Mesodermal cell (in vitro differentiated cells): ENCODE results near the gene SLC30A3.
"Not testable (repeated sequence)": the region's sequence is repeated elsewhere in the genome, so short reads cannot be mapped to it uniquely, and the experiment has no call there.

Experiments
- H3K27ac ChIP-seq: 2 replicates; pipeline ENCODE4 v1.7.0; 2013; ENCODE audit warnings: mild to moderate bottlenecking, low read depth, low read length, moderate library complexity; ENCODE audit not compliant: severe bottlenecking
- H3K36me3 ChIP-seq: 2 replicates; pipeline ENCODE4 v1.7.1; 2013; ENCODE audit warnings: mild to moderate bottlenecking, low read length, moderate library complexity; ENCODE audit not compliant: control insufficient read depth, insufficient read depth
- H3K4me1 ChIP-seq: one replicate; pipeline ENCODE4 v1.7.1; 2013; ENCODE audit warnings: mild to moderate bottlenecking, low read length; ENCODE audit not compliant: insufficient read depth, control insufficient read depth, poor library complexity, severe bottlenecking
- H3K4me3 ChIP-seq: 2 replicates; pipeline ENCODE4 v1.7.0; 2013; ENCODE audit warnings: low read length, control low read depth, mild to moderate bottlenecking; ENCODE audit not compliant: insufficient read depth, poor library complexity, severe bottlenecking; ENCODE audit errors: extremely low read depth
- H3K9me3 ChIP-seq: 2 replicates; pipeline ENCODE4 v1.7.1; 2013; ENCODE audit warnings: mild to moderate bottlenecking, low read length, moderate library complexity; ENCODE audit not compliant: control insufficient read depth
- WGBS, 2 experiments: methylation state at CpG; one replicate each; pipeline ENCODE4 v1.1.5; 2013; ENCODE audit warnings: missing lambda C conversion rate in 2 of 2; ENCODE audit not compliant: insufficient coverage in 2 of 2; 5-methylcytosine and 5-hydroxymethylcytosine counted together

SLC30A3 gene

GRCh38 chr2:27304488-27305240 lies 41.8 kb upstream of the SLC30A3 start:
- 93 to 95% methylated on average over 8 to 9 of the region's 13 CpGs for WGBS, 2 experiments
- no peak overlapping the region for H3K4me3 ChIP-seq

GRCh38 chr2:27303093-27304025 lies 40.5 kb upstream of the SLC30A3 start:
- no peaks in the 10 kb centered on the region for H3K9me3 ChIP-seq
- no peaks in the 10 kb centered on the region for H3K36me3 ChIP-seq
- no peaks in the 10 kb centered on the region for H3K4me1 ChIP-seq
- WGBS, 2 experiments, result 47 to 52% methylated on average over 21 to 23 of the region's 25 CpGs
- H3K27ac ChIP-seq, result no peak overlapping the region
- no peak overlapping the region for H3K4me3 ChIP-seq

More at GRCh38 chr2:27304488-27305240, 41.8 kb upstream of the SLC30A3 start:
- H3K9me3 ChIP-seq, result no peaks in the 10 kb centered on the region
- H3K27ac ChIP-seq, result no peak overlapping the region
- peaks cover 2% of the 10 kb centered on the region for H3K36me3 ChIP-seq
- H3K4me1 ChIP-seq, result no peaks in the 10 kb centered on the region

- H3K36me3 ChIP-seq, H3K4me1 ChIP-seq, H3K9me3 ChIP-seq, H3K4me3 ChIP-seq, H3K27ac ChIP-seq: not testable (repeated sequence)
- WGBS, 2 experiments, result 90 to 100% methylated on average over 2 of the region's 4 CpGs
Measured at GRCh38 chr2:27300606-27301005, 37.8 kb upstream of the SLC30A3 start.

- Histone ChIP-seq H3K9me3 (no peaks in the 10 kb centered on the region), H3K36me3 (no peaks in the 10 kb centered on the region), H3K27ac (no peak overlapping the region), H3K4me3 (no peak overlapping the region), H3K4me1 (peaks cover 2% of the 10 kb centered on the region)
- WGBS, 2 experiments, result 92 to 96% methylated on average over 8 to 15 of the region's 18 CpGs
Measured at GRCh38 chr2:27298391-27299080, 35.7 kb upstream of the SLC30A3 start.

GRCh38 chr2:27297195-27297594 lies 34.3 kb upstream of the SLC30A3 start:
- 92 to 100% methylated on average over 1 to 2 of the region's 3 CpGs for WGBS, 2 experiments
- H3K9me3 ChIP-seq, result no peaks in the 10 kb centered on the region
- H3K4me3 ChIP-seq, result no peak overlapping the region
- H3K36me3 ChIP-seq, result no peaks in the 10 kb centered on the region
- H3K27ac ChIP-seq, result no peak overlapping the region
- H3K4me1 ChIP-seq, result peaks cover 9% of the 10 kb centered on the region

GRCh38 chr2:27296481-27296880 lies 33.6 kb upstream of the SLC30A3 start:
- Histone ChIP-seq H3K4me1 (peaks cover 9% of the 10 kb centered on the region), H3K36me3 (no peaks in the 10 kb centered on the region), H3K27ac (no peak overlapping the region), H3K9me3 (no peaks in the 10 kb centered on the region), H3K4me3 (no peak overlapping the region)
- WGBS, 2 experiments, result 83% methylated on average over 2 of the region's 4 CpGs

GRCh38 chr2:27294928-27295327 lies 32.1 kb upstream of the SLC30A3 start:
- Histone ChIP-seq H3K36me3 (no peaks in the 10 kb centered on the region), H3K4me3 (no peak overlapping the region), H3K9me3 (no peaks in the 10 kb centered on the region), H3K4me1 (peaks cover 9% of the 10 kb centered on the region), H3K27ac (no peak overlapping the region)
- WGBS, 2 experiments, result 92 to 98% methylated on average over 7 to 8 of the region's 8 CpGs

GRCh38 chr2:27291865-27292264 lies 29.0 kb upstream of the SLC30A3 start:
- H3K36me3 ChIP-seq, result no peaks in the 10 kb centered on the region
- H3K4me1 ChIP-seq, result peaks cover 9% of the 10 kb centered on the region
- no peaks in the 10 kb centered on the region for H3K9me3 ChIP-seq
- no peak overlapping the region for H3K27ac ChIP-seq
- WGBS, 2 experiments, result 36 to 39% methylated on average over 6 of the region's 6 CpGs
- no peak overlapping the region for H3K4me3 ChIP-seq

- no peaks in the 10 kb centered on the region for H3K36me3 ChIP-seq
- 76 to 100% methylated on average over 2 to 3 of the region's 5 CpGs for WGBS, 2 experiments
- H3K4me1 ChIP-seq, result peaks cover 9% of the 10 kb centered on the region
- H3K27ac ChIP-seq, result no peak overlapping the region
- no peaks in the 10 kb centered on the region for H3K9me3 ChIP-seq
- H3K4me3 ChIP-seq, result no peak overlapping the region
Measured at GRCh38 chr2:27290549-27290948, 27.7 kb upstream of the SLC30A3 start.

GRCh38 chr2:27288610-27289009 lies 25.8 kb upstream of the SLC30A3 start:
- Histone ChIP-seq H3K4me1 (peaks cover 8% of the 10 kb centered on the region), H3K27ac (no peak overlapping the region), H3K36me3 (no peaks in the 10 kb centered on the region), H3K9me3 (no peaks in the 10 kb centered on the region), H3K4me3 (no peak overlapping the region)
- whole genome bisulfite sequencing, 2 experiments, result no CpG with 5 or more reads among the region's 3 CpGs
